NCI-H2227 treated with DMSO at 0.1 percent for 48 hours (cell line): Measurements from ENCODE around the gene TOM1L2.
"Not testable (repeated sequence)": the region's sequence is repeated elsewhere in the genome, so short reads cannot be mapped to it uniquely, and the experiment has no call there.

ENCODE experiments used
- DNase-seq: peaks from one replicate; lab custom pipeline; 2025; lab: John Stamatoyannopoulos, UW

TOM1L2 gene

GRCh38 chr17:17818088-17818526 is 154.1 kb downstream of the TOM1L2 start:
- no peak for DNase-seq

GRCh38 chr17:17817552-17817947 is 154.7 kb downstream of the TOM1L2 start:
- DNase-seq = no peak

DNA sequence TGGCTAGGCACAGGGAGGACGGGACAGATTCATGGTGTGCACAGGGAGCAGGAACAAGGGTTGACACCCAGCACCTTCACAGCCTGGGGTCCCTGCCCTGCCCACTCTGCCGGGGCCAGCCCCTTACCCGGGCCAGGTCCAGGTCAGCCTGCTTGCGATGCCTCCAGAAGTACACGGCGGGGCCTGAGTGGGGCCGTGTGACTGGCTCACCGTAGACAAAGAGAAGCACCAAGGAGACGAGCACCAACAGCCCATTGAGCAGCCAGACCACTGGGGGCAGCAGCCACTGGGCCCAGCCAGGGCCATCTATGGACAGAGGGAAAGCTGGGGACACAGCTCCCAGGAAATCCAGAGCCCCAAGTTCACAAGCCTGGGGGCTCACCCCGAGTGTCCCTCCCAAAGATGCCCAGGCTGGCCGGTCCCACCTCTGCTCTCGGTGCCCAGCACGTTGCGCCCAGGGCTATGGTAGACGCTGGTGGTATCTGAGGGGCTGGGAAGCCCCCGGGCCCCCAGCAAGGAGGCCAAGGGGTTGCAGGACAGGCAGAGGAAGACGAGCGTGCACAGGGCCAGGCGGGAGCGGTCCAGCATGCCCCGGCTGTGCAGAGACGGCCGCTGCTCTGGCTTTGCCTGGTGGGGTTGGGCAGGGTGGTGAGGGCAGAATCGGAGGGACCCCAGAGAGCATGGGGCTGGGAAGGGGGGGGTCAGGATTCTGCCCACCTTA is 155.2 kb downstream of the TOM1L2 start:
- DNase-seq = no peak

DNA sequence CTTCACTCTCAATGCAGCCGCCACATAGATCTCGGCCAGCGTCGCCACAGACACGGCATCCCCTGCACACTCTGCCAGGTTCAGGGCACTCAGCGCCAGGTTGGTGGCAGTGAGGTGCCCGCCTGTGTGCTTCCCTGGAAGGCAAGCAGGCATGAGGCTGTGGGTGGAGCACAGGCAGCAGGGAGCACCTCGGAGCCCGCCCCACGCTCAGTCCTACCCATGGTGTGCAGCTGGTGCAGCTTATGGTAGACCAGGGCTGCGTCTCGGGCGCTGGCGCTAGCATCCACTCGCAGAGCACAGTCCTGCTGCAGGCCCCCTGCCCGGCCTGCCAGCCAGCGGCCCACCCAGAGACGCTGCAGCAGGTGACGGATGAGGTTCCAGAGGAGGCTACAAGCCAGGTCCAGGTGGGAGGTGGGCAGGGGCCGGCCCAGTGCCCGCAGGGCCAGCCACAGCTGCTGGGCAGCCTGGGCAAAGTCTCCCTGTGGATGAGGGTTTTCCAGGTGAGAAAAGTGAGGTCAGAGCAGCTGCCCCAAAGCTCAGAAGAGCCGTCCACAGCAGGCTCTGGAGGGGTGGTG is 155.9 kb downstream of the TOM1L2 start:
- no peak for DNase-seq

GRCh38 chr17:17815436-17816200 is 156.6 kb downstream of the TOM1L2 start:
- no peak for DNase-seq

DNA sequence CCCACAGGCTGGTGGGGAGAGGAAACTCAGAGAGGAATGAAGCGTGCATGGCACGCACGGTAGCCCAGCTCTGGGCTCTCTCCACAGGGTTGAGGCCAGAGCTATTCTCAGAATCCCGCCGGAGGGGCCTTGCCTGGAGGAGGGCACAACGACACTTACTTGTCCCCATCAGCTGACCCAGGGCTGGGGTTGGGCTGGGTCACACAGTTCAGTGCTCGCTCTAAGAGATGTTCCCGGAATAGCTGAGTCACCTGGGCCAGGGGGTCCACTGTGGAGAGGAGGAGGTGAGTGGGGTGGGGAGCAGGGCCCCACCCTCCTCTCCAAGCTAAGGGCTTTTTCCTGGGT is 157.2 kb downstream of the TOM1L2 start:
- DNase-seq = no peak

DNA sequence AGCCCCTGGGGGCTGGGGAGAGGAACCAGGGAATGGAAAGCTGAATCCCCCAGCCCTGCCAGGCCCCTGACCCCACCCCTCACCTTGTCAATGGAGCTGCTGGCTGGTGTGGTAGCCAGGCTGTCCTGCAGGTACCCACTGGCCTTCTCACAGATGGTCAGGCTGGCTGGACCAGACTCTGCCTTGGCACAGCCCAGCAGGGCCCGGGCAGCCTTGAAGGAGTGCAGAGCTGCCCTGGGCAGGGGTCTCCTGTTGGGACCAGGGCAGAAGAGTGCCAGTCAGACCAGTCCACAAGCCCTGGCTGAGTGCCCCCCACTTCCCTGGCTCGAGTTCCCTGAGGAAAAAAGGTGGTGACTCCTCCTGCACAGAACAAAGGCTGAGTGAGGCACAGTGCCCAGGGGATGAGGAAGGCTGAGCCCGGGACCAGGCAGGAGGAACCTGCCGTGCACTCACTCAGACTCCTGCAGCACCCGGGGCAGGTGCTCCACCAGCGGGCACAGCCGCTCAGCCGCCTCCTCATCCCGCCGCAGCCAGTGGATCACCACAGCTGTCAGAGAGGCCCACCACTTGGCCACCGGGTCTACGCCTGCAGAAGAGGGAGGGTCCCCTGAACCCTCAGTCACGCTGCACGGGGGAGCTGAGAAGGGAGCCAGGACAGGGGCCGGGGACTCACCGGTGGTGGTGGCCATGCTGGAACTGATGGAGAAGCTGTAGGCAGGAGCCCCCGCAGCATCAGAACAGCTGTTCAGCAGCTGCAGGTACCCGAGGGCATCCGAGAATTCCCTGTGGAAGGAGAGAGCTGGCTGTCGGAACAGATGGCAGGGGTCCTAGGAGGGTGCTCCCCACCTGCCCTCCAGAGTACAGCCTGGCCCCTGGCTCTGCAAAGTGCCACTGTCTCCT is 157.8 kb downstream of the TOM1L2 start:
- DNase-seq = no peak

DNA sequence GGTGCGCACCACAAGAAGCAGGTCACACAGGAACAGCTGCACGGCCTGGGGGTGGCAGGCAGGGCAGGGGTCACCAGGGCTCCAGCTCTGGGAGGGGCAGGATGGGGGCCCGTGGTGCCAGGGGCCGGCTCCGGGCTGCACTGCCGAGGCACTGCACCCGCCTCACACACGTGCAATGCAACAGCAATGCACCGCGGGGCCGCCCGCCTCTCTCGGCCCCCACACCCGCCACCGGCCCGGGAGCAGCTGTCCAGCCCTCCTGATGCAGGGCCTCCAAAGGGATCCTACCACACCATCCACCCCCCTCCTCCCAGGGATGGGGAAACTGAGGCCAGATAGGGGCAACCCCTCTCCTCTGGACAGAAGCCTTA is 158.5 kb downstream of the TOM1L2 start:
- DNase-seq = no peak

DNA sequence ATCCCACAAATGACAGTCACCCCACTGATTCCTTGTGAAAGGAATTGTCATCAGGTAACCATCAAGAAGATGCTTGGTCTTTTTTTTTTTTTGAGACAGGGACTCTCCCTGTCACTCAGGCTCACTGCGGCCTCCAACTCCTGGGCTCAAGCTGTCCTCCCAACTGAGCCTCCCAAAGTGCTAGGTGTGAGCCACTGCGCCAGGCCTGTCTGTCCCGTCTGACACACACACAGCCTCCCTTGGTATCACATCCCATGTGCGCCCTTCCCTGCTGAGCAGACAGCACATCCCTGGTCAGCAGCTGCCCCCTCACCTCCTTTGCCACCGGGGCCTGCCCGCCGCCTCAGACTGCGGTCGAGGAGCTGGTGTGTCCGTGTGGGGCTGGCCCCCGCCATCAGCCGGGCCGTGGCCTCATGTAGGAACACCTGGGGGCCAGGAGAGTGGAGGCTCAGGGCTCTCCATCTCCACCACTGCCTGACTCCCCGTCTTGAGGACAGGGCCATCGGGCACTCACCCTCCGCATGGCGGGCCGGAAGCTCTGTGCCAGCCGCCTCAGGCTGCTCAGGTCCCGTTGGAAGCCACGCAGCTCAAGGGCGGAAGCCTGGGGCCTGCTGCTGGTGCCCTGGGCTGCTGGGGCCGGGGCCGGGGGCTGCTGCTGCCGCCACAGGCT is 159.0 kb downstream of the TOM1L2 start:
- no peak for DNase-seq

DNA sequence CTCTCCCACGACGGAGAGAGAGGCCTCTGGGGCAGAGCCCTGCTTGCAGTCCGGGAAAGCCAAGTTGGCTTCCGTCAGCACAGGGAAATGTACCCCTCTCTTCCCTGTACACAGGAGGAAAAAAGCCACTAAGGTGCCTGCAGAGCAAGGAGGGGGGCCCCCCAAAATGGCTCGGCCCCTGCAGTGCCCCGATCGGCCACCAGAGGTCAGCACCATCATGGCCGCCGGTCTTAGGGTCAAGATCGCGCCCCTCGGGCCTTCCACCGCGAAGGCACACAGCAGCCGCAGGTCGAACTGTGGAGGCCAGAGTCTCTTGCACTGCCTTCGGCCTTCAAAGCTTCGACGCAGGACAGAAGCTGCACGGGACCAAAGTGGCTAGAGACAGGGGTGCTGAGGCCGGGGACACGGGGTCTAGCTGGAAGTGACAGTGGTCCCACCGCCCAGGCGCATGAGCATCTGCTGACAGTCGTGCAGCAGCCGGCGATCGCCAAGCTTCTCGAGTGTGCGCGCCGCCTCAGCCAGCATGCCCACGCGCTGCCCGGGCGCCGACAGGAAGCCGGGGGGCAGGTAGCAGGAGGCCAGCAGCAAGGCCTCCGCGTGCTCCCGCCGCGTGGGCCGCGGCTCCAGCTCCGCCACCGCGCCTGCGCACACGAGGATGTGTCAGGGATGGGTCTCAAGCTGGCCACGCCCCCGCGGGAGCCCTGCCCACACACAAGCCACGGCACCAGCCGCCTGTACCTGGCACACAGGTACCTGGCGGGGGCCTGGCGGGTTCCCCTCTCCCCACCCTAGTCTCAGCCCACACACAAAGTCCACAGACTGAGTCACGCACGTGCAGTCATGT is 159.8 kb downstream of the TOM1L2 start:
- DNase-seq = no peak

- no peak for DNase-seq
These were observed 160.6 kb downstream of the TOM1L2 start for GRCh38 chr17:17811381-17812210.

GRCh38 chr17:17810895-17811248 is 161.3 kb downstream of the TOM1L2 start:
- DNase-seq = no peak

DNA sequence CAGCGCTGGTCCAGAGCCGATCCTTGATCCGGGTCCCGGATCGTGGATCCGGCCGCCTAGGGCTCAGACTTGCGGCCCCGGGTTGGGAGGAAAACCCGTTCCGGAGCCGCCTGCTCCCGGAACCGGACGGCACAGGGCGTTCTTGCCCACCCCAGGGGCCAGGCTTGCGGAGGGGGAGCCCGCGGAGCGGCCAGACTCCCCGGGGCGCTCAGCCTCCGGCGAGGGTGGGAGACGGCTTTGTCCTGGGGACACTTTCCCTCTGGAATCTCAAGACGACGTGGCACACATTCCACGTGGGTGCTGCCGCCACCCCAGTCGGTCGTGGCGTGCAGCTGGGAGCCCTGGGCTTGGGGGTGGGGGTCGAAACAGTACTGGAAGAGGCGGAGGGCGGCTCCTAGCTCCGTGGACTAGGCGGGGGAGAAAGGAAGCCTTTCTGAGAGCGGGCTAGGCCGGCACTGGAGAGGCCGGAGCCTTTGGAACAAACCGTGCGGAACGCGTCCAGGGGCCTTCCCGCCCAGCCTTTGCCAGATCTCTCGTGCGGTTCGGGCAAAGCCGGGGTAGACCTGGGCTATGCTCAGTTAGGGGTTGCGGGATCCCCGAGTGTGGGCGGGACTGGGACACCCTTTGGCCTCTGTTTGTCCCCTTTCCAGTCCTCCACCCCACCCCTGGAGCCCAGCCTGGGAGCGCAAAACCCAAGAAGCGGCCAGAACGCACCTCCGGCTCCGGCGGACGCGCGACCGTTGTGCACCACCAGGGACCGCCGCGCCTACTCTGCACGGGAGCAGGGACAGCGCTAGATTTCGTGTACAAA is 161.9 kb downstream of the TOM1L2 start:
- DNase-seq = no peak

- no peak for DNase-seq
These were observed 162.6 kb downstream of the TOM1L2 start for GRCh38 chr17:17809531-17810083.

- no peak for DNase-seq
These were observed 163.3 kb downstream of the TOM1L2 start for GRCh38 chr17:17808706-17809432.

DNA sequence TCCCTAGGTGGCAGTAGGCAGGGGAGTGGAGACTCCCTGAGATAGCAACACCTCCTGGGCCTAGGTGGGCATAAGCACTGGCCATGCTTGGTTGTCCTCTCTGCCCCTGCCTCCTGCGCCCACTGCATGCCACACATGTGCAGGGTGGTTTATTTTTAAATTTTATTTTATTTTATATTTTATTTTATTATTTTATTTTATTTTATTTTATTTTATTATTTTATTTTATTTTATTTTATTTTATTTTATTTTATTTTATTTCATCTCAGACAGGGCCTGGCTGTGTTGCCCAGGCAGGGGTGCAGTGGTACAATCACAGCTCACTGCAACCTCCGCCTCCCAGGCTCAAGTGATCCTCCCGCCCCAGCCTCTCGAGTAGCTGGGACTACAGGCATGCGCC is 164.0 kb downstream of the TOM1L2 start:
- DNase-seq = not testable (repeated sequence)

DNA sequence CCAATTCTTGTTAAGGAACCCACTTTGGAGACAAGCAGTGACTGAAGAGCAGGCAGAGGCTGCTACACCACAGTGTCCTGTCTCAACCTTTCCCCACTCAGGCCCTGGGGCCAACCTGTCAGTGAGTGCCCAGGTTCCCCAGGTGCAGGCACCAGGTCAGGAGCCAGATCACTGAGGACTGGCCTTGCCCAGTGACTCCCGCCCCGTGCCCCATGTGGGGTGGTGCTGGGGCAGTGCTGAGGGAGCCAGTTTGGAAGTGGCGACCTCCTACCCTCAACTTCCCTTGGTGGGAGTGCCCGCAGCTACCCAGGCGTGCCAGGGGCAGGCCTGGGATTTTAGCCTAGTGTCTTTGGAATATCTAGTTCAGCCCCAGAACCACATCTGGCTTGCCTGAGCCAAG is 164.8 kb downstream of the TOM1L2 start:
- DNase-seq = no peak

DNA sequence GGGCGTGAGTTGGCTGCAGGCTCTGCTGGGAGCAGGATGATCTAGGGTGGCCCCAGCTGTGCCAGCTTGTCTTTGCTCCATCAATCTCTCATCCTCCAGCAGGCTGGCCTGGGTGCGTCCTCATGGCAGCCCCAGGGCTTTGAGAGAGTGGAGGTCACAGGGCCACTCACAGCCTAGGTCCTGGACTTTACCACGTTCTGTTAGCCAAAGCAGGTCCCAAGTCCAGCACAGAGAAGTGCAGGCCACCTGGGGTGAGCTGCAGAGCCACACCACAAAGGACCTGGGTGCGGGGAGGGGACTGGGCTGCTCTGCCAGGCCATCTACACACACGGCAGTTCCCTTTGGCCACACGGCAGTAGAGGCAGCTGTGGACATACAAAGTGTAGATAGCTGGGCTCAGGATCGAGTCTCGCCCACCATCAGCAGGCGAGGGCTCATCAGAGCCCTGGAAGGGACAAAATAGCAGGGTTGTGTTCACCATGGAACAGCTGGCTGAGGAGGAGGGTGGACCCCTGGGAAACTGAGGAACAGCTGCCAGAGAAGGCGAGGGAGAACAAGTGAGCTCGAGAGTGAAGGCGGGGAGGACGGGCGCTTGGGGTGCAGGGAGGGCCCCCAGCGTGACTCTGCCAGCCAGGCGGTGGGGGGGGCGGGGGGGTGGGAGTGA is 165.5 kb downstream of the TOM1L2 start:
- no peak for DNase-seq
